Activated CD4-positive, alpha-beta T cell treated with anti-CD3 and anti-CD28 coated beads, Interleukin-2, amount 50 U/mL, for 1 hour (primary cell): ENCODE measurements around the gene PLCB4.
"Not testable (repeated sequence)": the region's sequence is repeated elsewhere in the genome, so short reads cannot be mapped to it uniquely, and the experiment has no call there.

Source experiments
- DNase-seq: peaks from one replicate; pipeline ENCODE4 v3.0.0-alpha.2; 2020

The PLCB4 gene

DNA sequence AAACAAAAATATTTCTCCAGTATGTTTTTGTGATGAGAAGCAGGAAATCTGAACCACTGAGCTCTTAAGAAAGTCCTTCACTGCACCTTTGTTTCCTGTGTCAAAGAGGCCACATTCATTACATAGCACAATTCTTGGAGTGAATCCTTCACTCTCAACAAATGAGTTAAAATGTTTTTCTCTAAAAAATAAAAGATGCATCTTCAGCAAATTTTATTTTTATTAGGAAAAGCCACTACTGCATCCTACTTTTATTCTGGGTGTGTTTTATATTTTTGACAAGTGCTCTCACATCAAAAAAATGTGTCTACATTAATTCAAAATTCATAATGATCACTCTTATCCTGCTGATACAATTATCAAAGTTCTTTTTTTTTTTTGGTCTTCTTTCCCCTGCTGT, 76.3 kb downstream of the PLCB4 start:
- no peak for DNase-seq

DNA sequence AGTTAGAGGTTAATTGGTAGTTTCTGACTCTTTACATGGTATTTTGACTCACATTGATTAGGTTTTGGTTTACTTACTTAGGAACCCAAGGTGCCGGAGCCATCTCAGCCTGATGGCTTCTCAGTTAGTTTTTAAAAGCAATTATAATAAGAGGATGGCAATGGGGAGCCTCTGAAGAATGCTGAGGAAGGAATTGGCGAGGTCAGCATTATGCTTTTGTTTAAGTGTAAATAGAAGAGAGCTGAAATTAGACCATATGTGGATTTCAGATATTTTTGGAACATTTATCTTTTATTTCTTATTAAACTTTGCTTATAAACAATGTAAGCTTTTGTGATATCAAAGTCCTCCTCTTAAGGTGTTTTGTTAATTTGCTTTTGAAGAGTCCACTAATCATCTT, 77.8 kb downstream of the PLCB4 start:
- DNase-seq: no peak

DNA sequence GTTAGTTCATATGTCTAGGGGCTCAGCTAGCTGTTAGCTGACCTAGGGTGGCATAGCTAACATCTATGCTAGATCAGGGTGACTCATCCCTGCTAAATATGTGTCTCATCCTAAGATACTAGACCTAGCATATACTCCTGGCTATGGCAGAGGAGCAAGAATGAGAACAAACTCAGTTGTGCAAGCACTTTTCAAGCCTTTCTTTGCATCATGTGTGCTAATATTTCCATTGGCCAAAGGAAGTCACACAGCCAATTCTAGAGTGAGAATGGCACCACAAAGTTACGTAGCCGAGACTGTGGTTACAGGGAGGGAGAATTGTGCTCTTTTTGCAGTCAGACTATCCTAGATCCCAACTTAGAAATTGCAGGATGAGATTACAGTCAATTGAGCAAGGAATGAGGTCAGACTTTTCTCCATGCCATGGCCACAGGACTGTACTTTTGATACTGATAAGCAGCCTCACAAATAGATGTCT, 78.7 kb downstream of the PLCB4 start:
- no peak for DNase-seq

DNA sequence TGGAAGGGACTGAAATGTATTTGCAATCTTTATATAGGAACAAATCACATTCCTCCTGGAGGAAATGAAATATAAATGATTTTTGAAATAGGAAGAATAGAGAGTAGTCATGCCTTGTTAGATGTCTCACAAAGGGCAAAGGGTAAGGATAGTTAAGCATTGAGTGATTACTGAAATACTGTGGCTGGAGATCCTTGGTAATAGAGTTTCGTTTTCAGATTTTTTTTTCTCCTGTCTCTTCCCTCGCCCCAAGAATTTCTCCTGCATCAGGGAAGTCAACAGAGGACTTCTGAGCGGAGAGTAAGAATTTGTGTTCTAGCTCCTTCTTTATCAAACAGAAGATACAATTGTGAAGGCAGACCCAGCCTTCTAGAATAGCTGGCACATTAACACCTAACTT, 79.4 kb downstream of the PLCB4 start:
- DNase-seq: no peak

DNA sequence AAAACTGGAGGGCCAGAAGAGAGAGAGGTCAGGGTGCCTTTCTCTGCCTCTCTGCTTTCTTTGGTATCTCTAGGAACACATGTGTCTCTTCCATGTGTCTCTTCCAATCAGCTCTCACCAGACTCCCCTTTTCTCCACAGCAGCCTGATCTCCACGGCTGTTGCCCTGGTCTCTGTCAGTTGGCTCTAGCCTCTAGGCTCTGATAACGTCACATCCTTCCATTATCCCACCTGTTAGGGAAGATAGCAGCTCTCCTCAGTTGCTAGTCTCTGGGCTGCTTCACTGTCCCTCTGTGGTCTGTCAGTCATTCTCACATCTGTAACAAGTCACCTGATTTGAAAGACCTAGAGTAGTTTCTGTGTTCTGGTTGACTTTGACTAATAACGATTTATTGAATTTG, 80.2 kb downstream of the PLCB4 start:
- DNase-seq: no peak

DNA sequence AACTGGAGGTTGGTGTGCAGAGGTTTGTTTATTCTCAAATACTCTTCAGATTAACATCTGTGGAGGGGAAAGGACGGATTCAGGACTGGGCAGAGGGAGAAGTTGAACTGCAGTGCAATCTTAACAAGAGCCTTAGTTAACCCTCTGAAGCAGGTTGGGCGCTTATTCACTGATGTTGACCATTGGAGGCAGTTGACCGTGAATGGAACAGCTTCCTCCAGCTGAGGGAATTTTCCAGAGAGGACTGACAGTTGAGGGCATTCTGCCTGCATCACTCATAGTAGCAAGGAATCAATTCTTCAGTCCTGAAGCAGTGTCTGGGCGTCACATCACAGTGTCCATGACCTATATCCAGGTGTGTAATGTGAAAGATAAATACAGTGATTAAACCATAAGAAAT, 80.9 kb downstream of the PLCB4 start:
- DNase-seq: no peak

DNA sequence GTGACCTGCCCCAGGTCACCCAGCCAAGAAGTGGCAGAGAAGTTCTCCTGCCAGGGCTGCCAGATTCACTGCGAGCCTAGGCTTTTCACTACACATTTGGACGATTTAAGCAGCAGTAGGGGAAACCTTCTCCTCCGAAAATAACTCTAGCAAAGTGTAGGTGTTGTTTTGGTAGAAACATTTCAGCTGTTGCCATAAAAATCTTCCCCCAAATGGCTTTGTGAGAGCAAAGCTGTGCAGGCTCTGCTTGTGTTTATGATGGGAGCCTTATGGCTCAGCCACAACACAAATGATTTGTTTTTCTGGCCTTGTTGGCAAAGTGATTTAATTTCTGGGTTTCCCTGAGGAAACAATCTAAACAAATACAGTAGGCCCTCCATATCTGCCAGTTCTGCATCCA, 81.8 kb downstream of the PLCB4 start:
- DNase-seq: no peak

DNA sequence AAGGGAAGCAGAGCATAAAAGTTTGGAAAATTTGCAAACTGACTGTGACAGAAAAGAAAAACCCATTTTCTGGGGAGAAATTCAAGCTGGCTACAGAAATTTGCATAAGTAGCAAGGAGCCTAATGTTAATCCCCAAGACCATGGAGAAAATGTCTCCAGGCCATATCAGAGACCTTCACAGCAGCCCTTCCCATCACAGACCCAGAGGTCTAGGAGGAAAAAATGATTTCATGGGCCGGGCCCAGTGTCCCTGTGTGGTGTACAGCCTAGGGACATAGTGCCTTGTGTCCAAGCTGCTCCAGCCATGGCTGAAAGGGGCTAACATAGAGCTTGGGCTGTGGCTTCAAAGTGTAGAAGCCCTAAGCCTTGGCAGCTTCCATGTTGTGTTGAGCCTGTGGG, 83.3 kb downstream of the PLCB4 start:
- not testable (repeated sequence) for DNase-seq

DNA sequence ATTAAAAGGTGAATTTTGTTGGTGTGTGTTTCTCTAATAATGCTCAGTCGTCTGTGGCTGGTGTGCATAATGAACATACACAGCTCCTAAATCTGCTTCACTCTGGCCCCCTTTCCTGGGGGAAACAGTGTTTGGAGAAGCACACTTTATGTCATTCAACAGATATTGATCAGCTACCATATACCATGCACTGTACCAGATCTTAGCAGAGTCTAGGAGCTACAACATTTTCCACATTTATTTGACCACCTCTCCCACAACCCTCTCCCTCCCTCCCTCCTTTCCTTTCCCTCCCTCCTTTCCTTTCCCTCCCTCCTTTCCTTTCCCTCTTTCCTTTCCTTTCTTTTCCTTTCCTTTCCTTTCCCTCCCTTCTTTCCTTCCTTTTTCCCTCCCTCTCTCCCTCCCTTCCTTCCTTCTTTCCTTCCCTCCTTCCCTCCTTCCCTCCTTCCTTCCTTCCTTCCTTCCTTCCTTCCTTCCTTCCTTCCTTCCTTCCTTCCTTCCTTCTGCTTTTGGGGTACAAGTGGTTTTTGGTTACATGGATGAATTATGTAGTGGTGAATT, 85.7 kb downstream of the PLCB4 start:
- no peak for DNase-seq

DNA sequence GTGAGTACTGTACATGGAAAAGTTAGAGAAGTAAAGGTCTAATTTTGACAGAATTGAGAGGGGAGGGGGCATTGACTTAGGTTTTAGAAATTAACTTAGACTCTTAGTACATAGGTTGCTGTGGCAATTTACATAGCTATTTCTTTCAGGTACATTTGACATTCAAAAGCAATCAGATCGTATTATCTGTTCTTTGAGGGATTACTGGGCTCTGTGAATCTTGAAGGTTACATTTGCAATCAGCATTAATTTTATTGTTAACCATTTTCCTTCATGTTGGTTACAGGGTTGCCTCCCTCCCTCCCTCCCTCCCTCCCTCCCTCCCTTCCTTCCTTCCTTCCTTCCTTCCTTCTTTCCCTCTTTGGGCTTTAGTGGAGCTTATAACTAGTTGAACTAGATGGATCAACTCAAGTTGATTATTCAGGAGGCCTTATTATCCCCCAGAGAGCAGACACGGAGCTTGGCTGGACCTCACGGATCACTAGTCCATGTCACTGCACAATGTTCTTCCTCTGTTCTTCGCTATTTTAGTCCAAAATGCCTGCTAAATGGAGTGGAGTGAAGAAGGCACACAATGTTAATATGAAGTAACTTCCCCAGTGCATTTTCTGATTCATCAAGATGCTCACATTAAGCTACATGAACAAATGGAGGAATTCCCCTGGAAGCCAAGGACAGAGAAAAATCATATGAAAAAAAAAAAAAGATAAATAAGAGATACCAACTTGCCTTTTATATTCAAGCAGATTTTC, 87.8 kb downstream of the PLCB4 start:
- DNase-seq: no peak

DNA sequence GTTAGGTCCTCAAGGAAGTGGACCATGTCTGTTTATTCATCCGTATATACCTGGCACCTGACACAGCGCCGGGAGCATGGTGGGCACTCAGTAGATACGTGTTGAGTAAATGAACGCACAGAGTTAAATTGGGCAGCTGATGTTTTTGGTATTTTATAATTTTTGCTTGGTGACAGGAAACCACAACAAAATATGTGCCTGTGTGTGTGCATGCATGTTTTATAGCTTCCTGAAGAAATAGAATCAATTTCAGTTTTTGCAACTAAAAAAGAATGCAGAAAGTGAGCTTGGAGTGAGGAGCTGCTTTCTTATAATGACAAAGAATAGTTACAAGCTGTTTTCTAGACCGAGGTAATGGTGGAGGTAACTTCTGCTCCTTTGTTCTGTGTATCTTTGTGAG, 91.4 kb downstream of the PLCB4 start:
- DNase-seq: no peak

DNA sequence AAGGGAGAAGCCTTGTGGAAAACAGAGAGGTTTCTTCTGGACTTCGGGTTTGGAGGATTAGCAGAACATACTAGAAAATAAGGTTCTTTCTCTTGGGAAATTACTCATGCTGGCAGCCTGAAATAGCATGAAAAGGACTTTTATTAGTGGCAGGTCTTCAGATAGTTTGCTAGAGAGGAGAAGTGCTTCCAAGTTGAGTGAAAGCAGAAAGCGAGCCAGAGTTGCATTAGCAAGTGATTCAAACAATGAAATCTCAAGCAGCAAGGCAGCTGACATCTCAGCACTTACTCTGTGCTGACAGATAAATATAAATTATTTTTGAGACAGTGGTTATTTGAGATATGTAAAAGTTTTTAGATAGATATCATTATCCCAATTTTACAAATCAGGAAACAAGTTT, 91.9 kb downstream of the PLCB4 start:
- no peak for DNase-seq

DNA sequence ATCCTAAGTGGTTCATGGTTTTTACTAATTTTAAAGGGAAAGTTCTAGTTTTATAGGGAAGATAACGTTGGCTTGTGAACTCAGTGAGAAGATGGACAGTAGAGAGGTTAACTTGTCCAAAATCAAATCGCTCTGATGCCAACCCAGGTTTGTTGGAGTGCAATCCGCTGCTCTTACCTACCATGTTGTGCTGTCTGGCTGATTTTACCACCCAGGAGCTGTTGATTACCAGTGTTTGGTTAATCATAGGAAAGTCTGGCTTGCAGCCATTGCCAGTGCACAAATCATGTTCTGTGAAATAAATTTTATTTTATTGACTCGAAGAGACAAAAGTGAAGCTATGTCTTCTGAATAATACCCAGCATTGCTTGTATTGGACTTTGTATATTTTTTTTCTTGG, 92.4 kb downstream of the PLCB4 start:
- DNase-seq: no peak

DNA sequence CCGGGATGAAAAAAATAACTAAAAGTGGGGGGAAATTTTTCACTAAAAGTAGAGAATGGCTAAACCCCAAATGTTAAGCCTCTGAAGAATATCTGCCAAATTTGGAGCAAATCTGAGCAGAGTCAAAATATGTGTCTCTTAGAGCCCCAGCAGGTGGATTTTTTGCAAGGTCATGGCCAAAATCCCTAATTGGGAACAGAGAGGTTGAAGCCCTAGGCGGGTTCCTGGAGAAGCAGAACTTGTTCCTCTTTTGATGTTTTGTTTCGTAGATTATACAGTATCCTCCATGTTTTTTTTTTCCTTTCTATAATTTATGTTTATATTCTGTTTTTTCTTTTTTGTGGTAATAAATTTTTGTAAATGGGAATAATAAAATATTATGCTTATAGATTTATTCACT, 94.4 kb downstream of the PLCB4 start:
- no peak for DNase-seq

DNA sequence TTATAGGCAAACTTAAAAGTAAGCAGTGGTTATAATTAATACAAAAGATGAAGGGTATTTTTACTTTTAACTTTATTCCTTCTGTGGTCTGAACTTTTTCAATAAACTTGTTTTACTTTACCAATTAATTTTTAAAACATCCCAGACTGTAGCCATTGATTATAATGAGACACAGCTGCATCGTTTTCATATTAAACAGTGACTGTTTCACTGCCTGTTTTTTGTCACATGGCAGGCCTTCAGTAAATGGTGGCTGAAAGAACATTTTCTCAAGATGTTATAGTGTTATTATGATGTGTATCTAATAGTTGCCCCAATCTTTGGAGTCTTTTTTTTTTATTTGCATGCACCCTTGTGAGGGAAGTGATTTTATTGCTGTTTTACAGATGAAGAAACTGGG, 95.1 kb downstream of the PLCB4 start:
- DNase-seq: no peak

DNA sequence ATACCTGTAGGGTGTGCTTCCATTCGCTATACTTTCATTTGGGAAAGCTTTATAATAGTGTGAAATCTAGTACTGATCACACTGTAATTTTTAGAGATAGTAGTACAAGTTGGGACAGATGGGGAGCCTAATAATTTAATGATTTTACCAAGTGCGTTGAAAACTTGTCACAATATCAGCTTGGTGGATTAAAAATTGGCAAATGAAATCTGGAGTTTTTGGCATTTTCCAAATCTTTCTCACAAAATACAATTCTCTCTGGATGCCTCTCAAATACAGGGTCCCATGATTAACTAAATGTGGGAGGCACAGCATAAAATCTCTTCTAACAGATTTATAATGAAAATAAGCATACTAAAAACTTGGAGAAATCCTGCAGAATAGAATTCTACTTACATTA, 96.4 kb downstream of the PLCB4 start:
- no peak for DNase-seq

DNA sequence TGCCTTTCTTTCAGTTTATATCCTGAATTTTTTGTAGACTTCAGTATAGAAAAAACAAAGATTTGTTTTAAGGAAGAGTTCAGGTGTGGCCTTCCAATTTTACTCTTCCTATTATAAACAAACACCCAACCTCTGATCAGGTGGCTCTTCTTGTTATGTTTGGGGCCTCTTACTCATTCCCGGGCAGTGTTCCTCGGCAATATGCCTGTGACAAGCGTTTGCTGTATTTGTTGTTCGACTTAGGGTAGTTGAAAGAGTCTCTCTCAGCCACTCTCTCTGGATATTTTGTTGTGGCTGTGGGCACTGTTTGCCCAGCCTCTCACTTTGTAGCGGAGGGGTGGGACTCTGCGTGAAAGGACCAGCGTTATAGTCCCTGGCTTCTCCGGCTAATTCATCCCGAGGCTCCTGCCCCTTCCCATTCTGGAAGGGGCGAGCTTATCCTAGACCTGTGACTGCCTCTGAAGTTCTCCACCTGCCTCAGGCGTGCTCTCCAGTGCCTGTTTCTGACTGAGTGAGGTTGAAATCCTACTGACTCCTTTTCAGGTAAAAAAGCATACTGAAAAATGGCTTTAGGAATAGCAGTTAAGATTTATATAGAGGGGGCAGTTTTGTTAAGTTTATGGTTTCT, 97.4 kb downstream of the PLCB4 start:
- no peak for DNase-seq

DNA sequence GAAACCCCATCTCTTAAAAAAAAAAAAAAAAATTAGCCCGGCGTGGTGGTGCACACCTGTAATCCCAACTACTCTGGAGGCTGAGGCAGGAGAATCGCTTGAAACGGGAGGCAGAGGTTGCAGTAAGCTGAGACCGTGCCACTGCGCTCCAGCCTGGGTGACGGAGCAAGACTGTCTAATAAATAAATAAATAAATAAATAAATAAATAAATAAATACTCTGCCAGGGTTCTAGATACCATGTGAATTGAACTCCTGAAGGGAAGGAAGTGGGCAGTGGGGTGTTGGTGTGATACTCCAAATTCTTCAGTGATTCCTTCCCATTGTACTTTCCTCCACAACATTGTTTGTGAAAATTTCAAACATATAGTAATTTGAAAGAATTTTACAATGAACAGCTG, 100.5 kb downstream of the PLCB4 start:
- DNase-seq: no peak

DNA sequence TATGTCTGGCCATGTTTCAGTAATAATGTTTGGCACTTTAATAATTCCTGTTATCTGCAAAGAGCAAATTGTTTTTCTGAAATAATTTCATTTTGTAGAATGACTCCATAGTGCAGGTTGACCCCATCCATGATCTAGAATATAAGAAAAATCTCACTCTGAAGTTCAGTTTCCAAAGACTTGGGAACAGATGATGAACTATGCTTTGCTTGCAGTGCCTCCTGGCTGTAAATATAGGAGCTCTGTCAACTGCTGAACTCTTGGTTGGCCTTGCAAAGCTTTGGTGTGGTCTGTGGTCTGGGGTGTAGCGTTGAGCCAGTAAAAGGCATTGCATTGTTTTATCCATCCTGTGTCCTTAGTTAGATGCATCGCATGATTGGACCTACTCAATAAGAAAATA, 104.0 kb downstream of the PLCB4 start:
- DNase-seq: no peak

DNA sequence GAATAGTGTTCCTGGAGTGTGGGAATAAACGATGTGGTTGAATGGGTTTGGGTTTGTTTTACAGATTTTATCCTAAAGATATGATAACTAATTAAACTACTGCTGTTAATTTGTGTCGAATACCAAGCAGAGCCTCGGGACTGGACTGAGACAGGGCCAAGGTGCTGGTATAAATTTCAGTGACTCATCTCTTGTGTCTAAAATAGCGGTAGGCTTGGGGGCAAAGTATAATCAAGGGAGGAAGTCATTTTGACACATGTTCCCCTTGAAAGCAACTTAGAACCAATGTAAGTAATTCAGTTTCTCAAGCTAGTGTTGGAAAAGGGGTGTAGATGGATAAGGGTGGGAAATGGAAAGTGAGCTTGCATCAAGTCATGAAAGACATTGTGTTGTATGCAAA, 108.4 kb downstream of the PLCB4 start:
- no peak for DNase-seq

DNA sequence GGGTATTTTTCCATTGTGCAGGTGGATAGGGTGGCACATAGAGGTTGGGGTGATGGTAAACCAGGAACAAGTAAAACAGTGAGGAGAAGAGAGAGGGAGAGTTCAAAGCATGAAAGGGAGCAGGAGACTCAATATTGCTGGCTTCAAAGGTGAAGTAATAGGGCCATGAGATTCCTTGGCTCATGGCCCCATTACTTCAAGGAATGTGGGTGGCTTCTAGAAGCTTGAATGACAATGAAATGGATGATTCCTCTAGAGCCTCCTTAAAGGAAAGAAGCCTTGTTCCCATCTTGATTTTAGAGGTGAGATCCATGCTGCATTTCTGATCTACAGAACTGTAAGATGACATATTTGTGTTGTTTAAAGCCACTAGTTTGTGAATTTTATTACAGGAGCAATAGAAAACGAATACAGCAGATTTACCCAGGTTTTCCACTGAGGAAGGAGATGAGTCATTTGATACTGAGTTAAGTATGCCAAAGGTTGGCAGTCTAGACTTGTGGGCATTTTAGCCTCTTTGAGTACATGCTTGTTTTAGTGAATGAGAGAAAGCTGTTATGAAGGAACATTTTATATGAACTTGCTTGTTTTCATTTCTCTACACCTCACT, 110.4 kb downstream of the PLCB4 start:
- no peak for DNase-seq

DNA sequence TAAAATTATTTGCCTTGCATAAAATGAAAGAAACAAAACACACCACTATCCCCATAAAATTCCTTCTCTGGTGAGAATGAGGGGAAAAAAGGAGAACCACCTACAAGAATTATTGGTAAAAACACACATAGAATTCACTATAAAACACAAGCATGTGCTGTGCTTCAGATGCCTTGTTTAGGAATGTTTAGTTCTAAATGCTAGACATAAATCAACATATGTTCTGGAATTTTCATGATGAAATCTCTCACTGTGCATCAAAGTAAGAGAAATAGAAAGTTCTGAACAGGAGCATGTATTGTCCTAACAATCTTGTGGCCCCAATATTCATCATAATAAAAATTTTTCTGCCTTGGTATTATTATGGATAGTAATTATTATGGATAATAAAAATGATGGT, 111.0 kb downstream of the PLCB4 start:
- DNase-seq: no peak

DNA sequence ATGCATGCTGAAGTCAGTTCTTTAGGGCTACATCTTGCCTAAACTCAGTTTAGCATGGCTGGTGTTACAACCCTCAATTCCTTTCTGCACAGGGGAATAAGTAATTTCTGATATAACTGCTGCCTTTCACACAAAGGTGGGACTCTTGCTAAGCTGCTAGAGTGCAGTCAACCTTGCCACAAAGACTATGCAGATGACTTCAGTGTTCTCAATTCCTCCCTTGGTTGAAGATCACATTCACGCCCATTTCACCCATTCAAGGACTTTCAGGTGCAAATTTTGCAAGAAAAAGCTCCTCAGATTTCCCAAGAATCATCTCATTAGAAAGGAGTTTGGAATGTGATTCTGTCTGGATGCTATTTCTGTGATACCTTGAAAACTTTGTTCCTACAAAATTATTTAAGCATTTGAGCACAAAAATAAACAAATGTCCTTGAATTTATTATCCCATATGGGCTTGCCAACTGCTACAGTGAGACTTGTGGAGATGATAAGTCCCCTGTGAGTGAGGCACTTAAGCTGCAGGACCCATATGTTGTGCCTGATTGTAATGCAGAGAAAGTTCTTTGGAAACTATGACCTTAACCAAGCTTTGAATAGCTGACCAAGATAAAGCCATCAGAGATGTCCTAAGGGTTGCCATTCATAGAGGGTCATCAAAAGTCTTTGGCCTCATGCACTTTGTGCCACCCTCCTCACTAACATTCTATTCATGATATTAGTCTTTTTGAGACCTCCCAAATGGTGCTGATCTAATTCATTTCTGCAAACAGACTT, 111.8 kb downstream of the PLCB4 start:
- no peak for DNase-seq
